SU-DHL-6 (cell line): ENCODE data around the gene METAP1.
"Not testable (repeated sequence)": the region's sequence is repeated elsewhere in the genome, so short reads cannot be mapped to it uniquely, and the experiment has no call there.

ENCODE experiments used
- EZH2phosphoT487 ChIP-seq: fragments of 200-600 bp; sonication (generic), shearing (Covaris generic); conservative IDR thresholded peaks from 2 replicates; pipeline ENCODE4 v1.6.1; 2018; ENCODE audit warnings: mild to moderate bottlenecking, antibody characterized with exemption, low read length, moderate library complexity, mixed read lengths
- TF ChIP-seq, protein P1 (sequence below): fragments of 200-600 bp; sonication (generic); IDR thresholded peaks from one replicate; pipeline ENCODE4 v1.5.1; 2017; ENCODE audit warnings: antibody characterized with exemption, mild to moderate bottlenecking, low read length, moderate library complexity; ENCODE audit not compliant: insufficient read depth, poor library complexity, severe bottlenecking

GRCh38 chr4:99080869-99081268 is 85.3 kb downstream of the METAP1 start:
- TF ChIP-seq, protein P1, sequence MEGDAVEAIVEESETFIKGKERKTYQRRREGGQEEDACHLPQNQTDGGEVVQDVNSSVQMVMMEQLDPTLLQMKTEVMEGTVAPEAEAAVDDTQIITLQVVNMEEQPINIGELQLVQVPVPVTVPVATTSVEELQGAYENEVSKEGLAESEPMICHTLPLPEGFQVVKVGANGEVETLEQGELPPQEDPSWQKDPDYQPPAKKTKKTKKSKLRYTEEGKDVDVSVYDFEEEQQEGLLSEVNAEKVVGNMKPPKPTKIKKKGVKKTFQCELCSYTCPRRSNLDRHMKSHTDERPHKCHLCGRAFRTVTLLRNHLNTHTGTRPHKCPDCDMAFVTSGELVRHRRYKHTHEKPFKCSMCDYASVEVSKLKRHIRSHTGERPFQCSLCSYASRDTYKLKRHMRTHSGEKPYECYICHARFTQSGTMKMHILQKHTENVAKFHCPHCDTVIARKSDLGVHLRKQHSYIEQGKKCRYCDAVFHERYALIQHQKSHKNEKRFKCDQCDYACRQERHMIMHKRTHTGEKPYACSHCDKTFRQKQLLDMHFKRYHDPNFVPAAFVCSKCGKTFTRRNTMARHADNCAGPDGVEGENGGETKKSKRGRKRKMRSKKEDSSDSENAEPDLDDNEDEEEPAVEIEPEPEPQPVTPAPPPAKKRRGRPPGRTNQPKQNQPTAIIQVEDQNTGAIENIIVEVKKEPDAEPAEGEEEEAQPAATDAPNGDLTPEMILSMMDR = not testable (repeated sequence)
- not testable (repeated sequence) for TF ChIP-seq EZH2phosphoT487
